GM18520 (cell line): ENCODE measurements around the gene DUSP22.
A peak's percentile ranks its signal among the peaks of the same experiment; 100 is the strongest.
"Not testable (repeated sequence)": the region's sequence is repeated elsewhere in the genome, so short reads cannot be mapped to it uniquely, and the experiment has no call there.

ENCODE experiments used
- ATAC-seq: cut with Tn5 transposase; IDR thresholded peaks from one replicate; pipeline ENCODE4 v1.9.1; 2021; ENCODE audit not compliant: unreplicated experiment

The DUSP22 gene

DNA sequence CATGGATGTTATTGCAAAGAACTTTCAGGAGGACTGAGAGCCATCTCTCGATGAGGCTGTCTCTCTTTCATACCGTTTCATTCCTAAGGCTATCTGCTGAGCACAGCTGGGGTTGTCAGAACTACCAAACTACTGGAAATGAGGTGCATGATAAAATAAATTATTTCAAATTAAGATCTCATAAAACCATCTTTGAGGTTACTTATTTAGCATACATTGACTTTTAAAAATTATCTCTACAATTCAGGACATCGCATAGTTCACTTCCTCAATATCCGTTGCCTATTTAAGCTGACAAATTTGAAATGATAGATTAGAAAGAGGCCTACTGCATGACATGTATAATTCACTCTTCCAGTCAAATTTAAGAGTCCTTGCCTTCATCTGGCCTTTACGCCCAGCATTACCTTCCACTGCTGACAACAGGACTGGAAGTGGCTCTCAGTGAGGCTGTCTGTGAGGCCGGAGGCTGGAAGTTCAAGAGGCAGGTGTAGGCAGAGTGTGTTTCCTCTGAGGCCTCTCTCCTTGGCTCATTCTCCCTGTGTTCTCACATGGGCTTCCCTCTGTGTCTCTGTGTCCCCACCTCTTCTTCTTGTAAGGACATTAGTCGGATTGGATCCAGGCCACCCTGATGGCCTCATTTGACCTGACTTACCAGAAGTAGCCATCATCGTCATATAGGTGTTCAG lies 12.8 kb upstream of the DUSP22 start:
- ATAC-seq = no peak

DNA sequence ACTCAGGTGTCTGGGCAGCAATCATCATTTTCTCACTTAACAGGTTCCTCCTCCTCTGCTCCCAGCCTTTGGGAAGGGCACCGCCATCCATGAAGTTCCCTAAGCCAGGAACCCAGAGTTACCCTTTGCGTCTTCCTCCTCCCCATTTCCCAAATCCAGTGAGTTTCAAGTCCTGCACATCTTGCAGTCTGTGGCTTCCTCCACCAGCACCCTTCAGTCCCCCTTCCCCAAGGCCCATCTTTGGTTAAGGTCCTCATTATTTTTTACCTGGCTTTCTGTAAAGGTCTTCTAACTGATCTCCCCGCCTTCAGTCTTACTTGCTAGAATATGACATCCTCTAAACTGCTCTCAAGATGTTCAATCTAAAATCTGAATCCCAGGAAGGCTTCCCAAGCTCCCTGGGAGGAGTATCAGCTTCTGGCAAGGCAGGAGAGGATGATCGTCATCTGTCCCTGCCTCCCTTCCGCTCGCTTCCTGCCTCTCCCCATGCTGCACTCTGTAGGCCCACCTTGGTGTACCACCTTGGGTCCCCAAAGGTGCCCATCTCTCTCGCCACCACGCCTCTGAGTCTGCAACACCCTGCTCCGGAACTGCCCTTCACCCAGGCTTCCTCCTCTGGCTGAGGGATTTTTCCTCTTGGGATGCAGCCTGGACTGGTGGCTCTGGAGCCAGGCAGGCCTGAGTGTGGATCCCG lies 11.4 kb upstream of the DUSP22 start:
- ATAC-seq = no peak

DNA sequence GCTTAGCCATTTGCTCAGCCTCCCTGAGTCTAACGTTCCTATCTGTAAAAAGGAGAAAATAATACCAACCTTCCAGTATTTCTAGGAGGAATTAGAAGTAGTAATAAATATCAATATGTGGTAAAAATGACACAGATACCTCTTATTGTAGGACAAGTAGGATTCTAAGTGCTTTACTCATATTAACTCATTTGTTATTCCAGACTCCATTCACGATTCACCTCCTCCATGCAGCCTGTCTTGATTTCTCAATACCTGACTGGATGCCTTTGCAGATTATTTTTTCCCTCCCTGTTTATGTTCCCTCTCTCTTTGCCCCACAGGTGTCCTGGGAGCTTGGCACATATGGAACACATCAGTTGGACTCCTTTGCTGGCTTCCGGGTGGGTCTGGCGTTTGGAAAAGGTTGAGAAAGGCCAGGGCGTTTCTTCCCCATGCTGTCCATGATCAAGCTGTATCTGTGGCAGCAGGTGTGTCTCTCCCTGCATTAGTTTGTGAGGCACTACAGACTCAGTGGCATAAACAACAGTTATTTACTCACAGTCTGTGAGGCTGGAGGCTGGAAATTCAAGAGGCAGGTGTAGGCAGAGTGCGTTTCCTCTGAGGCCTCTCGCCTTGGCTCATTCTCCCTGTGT lies 10.7 kb upstream of the DUSP22 start:
- ATAC-seq = no peak

DNA sequence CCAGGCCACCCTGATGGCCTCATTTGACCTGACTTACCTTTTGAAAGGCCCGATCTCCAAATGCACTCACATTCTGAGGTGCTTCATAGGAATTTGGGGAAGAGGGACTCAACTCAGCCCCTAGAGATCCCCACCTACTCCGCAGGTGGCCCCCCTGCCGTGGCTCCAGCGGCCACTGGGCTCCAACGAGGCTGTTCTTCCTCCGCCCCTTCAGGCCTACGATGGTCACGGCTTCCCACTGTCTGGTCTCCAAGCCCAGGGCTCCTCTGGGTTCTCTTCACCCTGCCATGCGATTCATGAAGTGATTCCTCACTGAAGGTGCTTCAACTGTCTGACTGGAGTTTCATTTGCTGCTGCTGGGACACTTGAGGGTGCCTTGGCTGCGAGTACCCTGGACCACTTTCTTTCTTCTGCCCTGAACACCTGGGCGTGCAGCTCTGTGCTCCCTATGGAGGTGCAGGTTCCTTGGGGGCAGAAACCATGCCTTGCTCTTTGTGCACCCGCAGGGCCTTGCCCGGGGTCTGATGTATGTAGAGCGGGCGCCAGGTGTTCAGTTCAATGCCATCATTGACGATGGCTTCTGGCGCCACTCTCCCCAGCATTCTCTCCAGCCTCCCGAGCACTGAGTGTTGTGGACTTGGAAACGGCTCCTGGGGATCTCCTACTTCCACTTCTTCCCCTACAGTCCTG lies 10.0 kb upstream of the DUSP22 start:
- ATAC-seq = no peak

DNA sequence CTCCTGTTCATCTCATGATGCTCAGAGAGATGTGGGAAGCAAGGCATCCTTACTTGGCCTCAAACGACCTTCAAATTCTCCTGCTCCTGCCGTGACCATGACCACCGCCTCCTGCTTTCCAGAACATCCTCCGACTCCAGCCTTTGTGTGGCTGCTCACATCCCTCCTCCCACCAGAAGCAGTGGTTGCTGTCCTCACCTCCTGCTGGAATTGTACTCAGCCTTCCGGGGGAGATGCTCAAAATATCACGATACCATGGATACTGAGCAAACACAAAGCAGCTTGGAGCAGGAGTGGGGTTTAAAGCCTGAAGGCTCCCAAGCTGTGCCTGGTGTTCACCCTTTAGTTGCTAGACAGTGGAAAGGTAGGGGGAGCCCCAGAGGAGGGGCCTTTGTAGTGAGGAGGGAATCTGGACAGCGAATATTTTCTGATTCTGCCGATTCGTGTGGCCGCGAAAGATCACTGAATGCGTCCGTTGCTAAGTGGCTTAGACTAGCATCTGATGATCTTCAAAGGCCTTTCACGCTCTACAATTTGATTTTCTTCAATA lies 9.3 kb upstream of the DUSP22 start:
- ATAC-seq = no peak

DNA sequence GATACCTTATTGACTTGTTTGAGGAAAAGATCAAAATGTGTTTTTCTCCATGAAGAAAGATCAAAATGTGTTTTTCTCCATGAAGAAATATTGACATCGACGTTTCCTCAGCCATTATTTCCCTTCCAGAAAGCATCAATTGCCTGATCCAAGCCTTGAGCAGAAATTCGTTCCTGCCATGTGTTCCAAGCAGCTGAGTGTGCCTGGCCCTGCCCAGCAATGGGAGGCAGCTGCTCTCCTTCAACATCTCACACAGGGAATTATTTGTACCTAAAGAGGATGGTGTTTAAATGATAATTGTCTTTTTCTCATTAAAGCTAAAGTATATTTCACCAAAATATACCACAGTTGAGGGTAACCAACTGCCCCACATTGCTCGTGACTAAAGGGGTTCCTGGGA lies 7.8 kb upstream of the DUSP22 start:
- ATAC-seq = no peak

DNA sequence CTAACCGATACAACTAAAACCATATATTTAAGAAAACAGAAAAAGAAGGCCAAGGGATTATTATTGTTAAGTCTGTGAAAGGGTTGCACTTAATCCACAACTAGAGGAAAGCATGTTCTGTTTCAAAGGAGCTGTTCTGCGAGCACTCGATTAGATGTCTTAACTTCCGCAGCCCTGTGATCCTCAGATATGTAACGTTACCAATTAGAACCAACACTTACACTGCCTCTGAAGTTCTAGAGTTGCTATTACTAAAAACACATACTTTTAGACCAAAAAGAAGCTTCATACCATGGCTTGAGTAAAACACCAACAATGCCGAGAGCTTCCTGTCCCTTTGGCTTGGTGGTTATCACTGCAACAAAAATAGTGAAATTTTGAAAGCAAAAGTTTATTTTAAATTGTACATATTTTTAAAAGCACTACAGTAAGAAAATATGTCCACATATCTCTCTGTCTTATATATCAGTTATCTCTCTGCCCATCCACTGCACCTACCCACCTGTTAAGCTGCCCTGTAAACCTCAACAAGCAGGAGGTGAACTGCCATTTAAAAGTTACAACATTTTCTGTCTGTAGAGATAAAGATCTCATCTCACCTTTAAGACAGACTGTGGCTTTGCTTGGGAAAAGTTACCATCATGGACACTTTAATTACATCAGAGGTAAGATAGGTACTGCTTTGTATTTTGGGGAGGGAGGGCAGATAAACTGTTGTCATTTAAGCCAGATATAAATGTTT lies 7.1 kb upstream of the DUSP22 start:
- ATAC-seq = no peak

DNA sequence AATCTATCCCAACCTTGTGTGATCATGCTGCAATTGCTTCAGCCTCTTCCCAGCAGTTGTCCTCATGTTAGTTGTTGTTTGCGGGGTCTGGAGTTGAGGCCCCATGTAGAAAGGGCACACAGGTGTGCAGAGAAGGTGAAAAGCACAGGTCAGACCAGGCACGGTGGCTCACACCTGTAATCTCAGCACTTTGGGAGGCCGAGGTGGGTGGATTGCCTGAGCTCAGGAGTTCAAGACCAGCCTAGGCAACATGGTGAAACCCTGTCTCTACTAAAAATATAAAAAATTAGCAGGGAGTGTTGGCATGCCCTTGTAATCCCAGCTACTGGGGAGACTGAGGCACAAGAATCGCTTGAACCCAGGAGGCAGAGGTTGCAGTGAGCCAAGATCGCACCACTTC lies 6.4 kb upstream of the DUSP22 start:
- not testable (repeated sequence) for ATAC-seq

DNA sequence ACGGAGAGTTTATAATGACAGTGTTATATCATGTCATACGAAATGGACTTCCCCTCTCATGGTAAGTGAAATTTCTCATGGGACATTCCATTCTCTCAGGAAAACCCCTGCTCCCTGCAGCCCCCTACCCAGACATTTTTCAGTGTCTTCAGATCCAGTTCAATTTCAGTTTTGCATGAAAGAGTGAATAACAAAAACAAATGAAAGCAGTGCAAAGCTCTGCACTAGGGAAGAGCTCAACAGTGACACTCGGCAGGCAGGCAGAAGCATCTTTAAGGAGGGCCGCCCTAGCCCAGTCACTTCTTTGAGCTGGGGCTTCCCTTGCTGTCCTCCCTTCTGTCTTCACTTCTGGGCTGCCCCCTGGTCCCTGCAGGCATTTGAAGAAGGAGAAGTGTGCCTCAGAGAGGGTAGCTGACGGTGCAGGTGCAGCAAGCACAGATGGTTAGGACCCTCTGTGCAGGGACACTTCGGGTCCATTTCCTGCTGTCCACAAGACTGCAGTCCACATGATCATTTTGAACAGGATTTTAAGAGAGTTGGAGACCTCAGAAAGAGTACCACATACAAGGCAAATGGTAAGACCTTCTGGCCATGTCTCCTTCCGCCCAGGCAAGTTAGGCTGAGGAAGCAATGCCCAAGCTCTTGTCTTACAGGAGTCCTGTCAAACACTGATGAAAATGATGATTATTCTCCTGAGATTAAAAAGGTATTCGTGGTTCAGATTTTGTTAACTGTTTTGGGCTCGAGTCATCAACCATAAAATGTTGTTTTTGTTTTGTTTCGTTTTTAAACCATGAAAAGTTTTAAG lies 5.4 kb upstream of the DUSP22 start:
- no peak for ATAC-seq

DNA sequence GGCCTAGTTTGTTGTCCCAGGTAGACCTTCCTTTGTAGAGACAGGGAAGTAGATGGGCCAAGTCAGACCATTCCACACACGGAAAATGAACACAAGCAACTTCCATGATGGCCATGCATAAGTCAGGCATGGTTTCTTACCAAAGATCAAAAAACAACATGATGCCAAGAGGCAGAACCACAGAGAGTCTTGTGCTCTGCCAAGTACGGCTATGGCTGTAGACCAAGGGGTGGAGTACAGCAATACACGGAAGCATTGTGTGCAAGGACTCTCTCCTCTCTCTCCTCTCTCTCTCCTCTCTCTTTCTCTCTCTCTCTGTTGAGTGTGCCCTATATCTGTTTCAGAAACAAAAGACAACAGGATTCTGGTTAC lies 4.8 kb upstream of the DUSP22 start:
- no peak for ATAC-seq

DNA sequence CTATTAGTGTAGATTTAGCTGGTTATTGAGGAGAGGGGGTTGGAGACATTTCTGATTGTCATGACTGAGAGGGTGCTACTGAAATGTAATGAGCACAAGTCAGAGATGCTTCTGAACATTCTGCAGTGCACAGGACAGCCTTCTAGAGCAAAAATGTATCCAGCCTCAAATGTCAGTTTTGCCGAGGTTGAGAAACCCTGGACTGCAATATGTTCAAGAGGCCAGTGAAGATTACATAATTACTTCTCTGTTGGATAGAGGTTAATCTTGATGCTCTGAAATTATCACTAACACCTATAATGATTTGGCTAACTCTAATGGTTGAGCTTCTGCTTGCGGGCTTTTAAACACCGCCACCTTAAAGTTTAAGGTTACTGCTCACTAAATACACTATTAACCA lies 3.4 kb upstream of the DUSP22 start:
- no peak for ATAC-seq

DNA sequence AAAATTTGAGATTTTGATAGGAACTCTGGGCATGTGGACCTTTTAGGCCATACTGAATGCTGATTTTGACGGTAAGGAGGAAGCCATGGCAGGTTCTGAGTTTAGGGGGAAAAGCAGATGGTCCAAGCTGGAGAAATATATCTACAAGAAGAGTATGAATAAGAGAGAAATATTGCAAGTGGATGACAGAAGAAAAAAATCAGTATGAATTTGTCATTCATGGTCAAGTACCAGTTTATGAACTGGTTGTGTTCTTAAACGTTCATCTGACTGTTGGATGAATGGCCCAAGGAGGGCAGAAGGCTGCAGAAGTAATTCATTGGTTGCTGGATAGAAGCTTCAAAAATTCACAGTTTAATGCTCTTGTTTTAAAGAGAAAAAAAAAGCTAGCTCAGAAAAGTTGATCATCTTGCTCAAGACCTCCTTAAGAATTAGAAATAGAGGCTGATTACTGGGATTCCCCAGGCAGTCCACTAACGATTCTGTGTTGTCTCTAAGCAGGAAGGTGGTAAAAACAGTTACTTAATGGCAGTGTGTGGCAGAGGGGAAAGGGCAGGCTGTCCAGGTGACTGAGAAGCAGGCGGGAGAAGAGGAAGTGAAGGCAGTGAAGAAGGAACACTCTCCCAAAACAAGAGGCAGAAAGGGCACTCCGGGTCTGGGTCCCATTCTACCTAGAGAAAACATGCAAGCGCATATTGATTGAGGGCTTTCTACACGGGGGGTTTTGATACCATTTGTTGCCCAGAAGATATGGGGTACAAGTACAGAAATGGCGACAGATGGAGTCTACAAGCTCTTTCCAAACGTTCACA lies 2.0 kb upstream of the DUSP22 start:
- ATAC-seq = no peak

DNA sequence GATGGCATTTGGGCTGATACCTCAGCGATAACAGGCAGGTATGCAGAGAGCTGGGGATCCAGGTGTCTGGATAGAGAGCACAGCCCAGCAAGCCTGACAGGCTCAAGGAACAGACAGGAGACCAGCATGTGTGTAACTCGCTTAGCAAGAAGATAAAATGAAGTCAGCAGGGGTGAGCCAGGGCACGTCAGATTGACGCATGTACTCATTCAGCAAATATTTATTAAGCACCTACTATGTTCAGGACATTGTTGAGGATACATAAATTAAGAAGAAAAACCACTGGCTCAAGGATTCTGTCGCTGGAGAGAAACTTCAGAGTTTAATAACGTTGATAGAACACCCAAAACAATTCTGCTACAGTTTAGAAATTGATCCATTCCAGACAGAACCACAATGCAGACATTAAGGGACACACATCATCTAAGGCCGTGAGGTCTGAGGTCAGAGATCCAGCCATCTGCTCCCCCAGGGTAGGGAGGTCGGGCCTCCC lies 1.0 kb upstream of the DUSP22 start:
- ATAC-seq = no peak

DNA sequence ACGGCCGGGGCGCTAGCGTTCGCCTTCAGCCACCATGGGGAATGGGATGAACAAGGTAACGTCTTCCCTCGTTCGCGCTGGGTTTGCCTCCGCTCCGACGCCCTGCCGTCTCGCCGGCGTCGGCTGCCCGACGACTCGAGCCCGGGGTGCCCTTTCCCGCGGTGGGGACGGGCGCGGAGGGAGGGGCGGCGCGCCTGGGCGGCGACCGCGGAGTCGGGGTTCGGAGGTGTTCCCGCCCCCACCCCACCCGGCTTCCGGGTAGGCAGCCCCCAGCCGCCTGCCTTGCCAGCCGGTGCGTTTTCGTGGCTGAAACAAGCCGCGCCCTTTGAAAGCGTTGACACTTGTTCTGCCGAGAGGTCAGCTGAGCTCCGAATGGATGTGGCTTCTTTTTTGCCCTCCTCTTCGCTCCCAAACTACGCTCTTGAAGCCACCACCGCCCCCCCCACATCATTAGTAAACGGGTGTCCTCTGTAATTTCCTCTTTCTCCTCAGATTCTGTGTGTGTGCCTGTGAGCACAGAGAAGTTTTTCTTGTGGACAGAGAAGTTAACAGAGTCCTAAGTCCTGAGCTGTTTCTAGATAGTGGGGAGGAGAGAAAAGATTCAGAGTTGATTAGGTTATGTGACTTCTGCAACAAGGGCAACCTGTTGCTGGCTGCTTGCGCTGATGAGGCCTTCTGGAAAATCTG lies 362 bp downstream of the DUSP22 start:
- ATAC-seq = peak; percentile 25

DNA sequence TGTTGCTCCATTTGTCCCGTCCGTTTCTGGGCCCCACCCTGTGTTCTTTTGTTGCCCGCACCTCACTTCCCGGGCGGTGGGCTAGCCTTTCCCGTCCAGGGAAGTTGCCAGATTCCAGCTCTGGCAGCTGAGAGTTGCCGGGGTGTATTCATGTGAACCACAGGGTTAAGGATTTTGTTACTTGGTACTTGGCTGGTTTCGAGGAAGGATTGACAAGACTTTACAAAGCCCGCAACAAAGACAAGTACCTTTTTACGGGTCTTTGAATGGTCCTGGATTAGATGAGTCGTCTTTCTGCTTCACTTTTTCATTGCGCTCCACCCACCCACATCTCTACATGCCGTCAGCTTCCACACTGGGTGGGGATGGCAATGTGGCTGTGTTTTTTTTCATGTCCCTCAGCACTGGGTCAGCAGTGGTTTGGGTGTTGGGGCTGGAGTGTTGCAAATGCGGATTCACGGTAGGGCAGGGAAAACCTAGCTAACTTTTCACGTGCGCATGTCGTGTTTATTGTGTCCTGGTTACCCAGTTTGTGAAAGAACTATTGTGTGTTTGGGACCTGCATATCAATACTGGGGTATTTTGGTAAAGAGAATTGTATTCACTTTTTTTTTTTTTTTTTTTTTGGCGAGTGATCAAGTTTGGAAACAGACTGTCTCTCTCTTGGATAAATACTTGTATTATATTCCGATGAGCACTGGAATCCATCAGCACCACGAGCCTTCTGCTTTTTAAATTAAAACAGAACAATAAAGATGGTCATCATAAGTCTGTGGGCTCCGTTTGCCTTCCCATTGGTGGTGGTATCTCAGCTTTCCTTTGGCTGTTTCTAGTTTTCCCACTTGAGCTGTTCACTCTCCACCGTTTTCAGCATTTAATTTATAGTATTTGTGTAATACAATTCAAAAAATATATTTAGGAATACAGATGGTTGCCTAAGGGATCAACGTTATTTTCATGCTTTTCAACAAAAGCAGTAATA lies 1.2 kb downstream of the DUSP22 start:
- no peak for ATAC-seq

DNA sequence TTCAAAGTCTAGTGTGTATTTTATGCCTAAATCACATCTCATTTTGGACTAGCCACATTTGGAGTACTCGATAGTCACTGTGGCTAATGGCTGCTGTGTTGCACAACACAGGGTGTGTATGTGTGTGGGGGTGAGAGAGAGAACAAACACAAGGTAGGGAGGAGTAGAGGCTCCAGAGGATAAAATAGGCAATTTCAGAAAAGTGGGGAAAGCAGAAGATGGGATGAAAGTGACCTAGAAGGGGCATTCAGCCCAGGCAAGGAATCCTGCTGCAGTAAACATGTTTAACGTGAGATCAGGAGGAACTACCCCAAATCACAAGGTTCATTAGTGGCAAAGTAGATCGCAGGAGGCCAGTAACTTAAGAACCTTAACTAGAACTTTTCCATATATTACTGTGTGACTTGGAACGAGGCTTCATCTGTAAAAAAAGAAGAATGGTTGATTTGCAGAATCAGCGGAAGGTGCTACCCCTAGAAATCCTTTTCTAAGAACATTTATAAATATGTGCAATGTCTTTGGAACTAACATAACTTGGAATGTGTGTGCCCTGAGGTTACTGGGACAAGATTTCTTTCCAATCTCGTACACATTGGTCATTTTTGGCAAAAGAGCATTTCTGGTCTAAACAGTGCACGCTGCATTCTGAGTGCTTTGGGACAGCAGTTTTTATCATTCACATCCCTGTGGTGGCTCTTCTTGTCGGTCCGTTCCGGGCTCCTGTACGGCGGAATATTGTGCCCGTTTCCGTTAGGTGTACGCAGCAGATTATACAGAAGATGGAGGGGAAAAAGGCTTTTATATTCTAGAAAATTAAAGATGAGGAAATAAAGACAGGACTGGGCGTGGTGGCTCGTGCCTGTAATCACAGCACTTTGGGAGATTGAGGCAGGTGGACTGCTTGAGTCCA lies 2.6 kb downstream of the DUSP22 start:
- ATAC-seq = no peak
